ENCODE measurements around the gene CTSZ.
"Not testable (repeated sequence)": the region's sequence is repeated elsewhere in the genome, so short reads cannot be mapped to it uniquely, and the experiment has no call there.

CTSZ gene

GRCh38 chr20:58950603-58951002 is 56.5 kb downstream of the CTSZ start:
- TF ChIP-seq GABPA (IDR thresholded peaks at IDR 0.05; ENCODE audit: low read depth) = no peak
- no peak for TF ChIP-seq CTCF (IDR thresholded peaks at IDR 0.05; ENCODE audit: insufficient read depth, low read length)
- TF ChIP-seq REST (IDR thresholded peaks at IDR 0.05; ENCODE audit: insufficient replicate concordance, low read depth) = no peak
- TF ChIP-seq SPI1 (IDR thresholded peaks at IDR 0.05; ENCODE audit: borderline replicate concordance, low read depth) = no peak
- no peak for TF ChIP-seq POLR2AphosphoS5 (IDR thresholded peaks at IDR 0.05; ENCODE audit: low read depth)
- Histone ChIP-seq H3K4me3 (replicated peaks; ENCODE audit: insufficient read depth, low read length) (no peak overlapping the region), H3K27ac (replicated peaks) (no peak overlapping the region), H3K27me3 (ENCODE audit: insufficient read depth, poor library complexity, severe bottlenecking) (no peaks in the 10 kb centered on the region)
- DNase-seq (ENCODE audit: low read depth in 1 of 2, low spot score in 1 of 2) = no peak

GRCh38 chr20:58947797-58948388 is 59.2 kb downstream of the CTSZ start:
- not testable (repeated sequence) for H3K27me3 ChIP-seq (ENCODE audit: insufficient read depth, poor library complexity, severe bottlenecking); DNase-seq (ENCODE audit: low read depth in 1 of 2, low spot score in 1 of 2); H3K27ac ChIP-seq (replicated peaks); H3K4me3 ChIP-seq (replicated peaks; ENCODE audit: insufficient read depth, low read length)

- Histone ChIP-seq H3K4me3 (replicated peaks; ENCODE audit: insufficient read depth, low read length) (no peak overlapping the region), H3K27ac (replicated peaks) (no peak overlapping the region), H3K27me3 (ENCODE audit: insufficient read depth, poor library complexity, severe bottlenecking) (no peaks in the 10 kb centered on the region)
- peak in 1 of 2 experiments; percentile 17 for DNase-seq (ENCODE audit: low read depth in 1 of 2, low spot score in 1 of 2)
- TF ChIP-seq REST (IDR thresholded peaks at IDR 0.05; ENCODE audit: insufficient replicate concordance, low read depth) (no peak), SPI1 (IDR thresholded peaks at IDR 0.05; ENCODE audit: borderline replicate concordance, low read depth) (0 out of 2 replicates have a peak, but pooled peaks have one; percentile 13)
These were observed 61.0 kb downstream of the CTSZ start for GRCh38 chr20:58945965-58946631.
